Spinal cord (tissue), 10 donors: Measurements from ENCODE around the gene PRKN. TPM values are rescaled to one million over a fixed set of nuclear protein-coding genes. Genes with fewer than 3 reads are reported as not detected.
A peak's percentile ranks its signal among the peaks of the same experiment; 100 is the strongest.

ENCODE experiments used
- DNase-seq, 6 donors: peaks; one replicate each; pipeline versions ENCODE4 v3.0.0 to v3.0.0-alpha.2; 2013 to 2015; ENCODE audit warnings: low spot score in 6 of 6, low read depth in 4 of 6
- H3K27ac ChIP-seq: one replicate; pipeline ENCODE4 v1.5.1; 2013; ENCODE audit warnings: low read depth, low read length, control low read depth
- H3K27me3 ChIP-seq: one replicate; pipeline ENCODE4 v1.6.1; 2013; ENCODE audit warnings: low read length; ENCODE audit not compliant: control insufficient read depth, insufficient read depth
- H3K36me3 ChIP-seq: one replicate; pipeline ENCODE4 v1.6.1; 2013; ENCODE audit warnings: low read length; ENCODE audit not compliant: control insufficient read depth, insufficient read depth
- H3K4me1 ChIP-seq: one replicate; pipeline ENCODE4 v1.6.1; 2013; ENCODE audit warnings: low read length; ENCODE audit not compliant: control insufficient read depth, insufficient read depth
- H3K4me3 ChIP-seq: one replicate; pipeline ENCODE4 v1.5.1; 2013; ENCODE audit warnings: low read depth, low read length, control low read depth
- H3K9me3 ChIP-seq: one replicate; pipeline ENCODE4 v1.6.1; 2013; ENCODE audit warnings: low read length; ENCODE audit not compliant: control insufficient read depth, insufficient read depth
- WGBS: methylation state at CpG from one replicate; pipeline ENCODE4 v1.1.5; 2013; ENCODE audit warnings: missing lambda C conversion rate; ENCODE audit not compliant: insufficient coverage; 5-methylcytosine and 5-hydroxymethylcytosine counted together
- polyA plus RNA-seq, 2 donors: library from polyadenylated mRNA; unstranded; fragments of 120-200 nt; gene quantifications; one replicate each; pipeline ENCODE4 v1.2.1, GENCODE V29; 2013; ENCODE audit not compliant: insufficient read length in 2 of 2
- total RNA-seq, 2 donors: library from RNA; depleted of rRNA in 1 of 2; stranded (reverse); fragments of 120-200 nt in 1 of 2; fragments of >200 nt in 1 of 2; gene quantifications; one replicate each; pipeline versions ENCODE4 v1.2.3 to v1.2.4, GENCODE V29; 2013 to 2014
- donor health status: healthy.

The PRKN gene
- total and polyA plus RNA-seq, 4 donors: 7.4 to 9.5 (median 8.4) TPM

GRCh38 chr6:161624111-161624510, 1103.5 kb downstream of the PRKN start:
- Histone ChIP-seq H3K9me3 (no peaks in the 10 kb centered on the region), H3K4me3 (no peak overlapping the region), H3K4me1 (peaks cover 4% of the 10 kb centered on the region), H3K36me3 (no peaks in the 10 kb centered on the region), H3K27me3 (no peaks in the 10 kb centered on the region), H3K27ac (no peak overlapping the region)
- peak in 1 of 6 donors; percentile 76 for DNase-seq
- 17% methylated on average over 1 of the region's 4 CpGs for WGBS

- no peaks in the 10 kb centered on the region for H3K9me3 ChIP-seq
- H3K36me3 ChIP-seq: no peaks in the 10 kb centered on the region
- H3K27ac ChIP-seq: no peak overlapping the region
- H3K4me3 ChIP-seq: no peak overlapping the region
- H3K27me3 ChIP-seq: no peaks in the 10 kb centered on the region
- peaks cover 4% of the 10 kb centered on the region for H3K4me1 ChIP-seq
- WGBS: no CpG with 5 or more reads among the region's 3 CpGs
- DNase-seq: peak in 1 of 6 donors; percentile 60
Observed at GRCh38 chr6:161622779-161623178, 1104.8 kb downstream of the PRKN start.

GRCh38 chr6:161618831-161619454, 1108.6 kb downstream of the PRKN start:
- 12% methylated on average over 6 of the region's 8 CpGs for WGBS
- no peaks in the 10 kb centered on the region for H3K27me3 ChIP-seq
- H3K36me3 ChIP-seq: no peaks in the 10 kb centered on the region
- H3K4me3 ChIP-seq: peak overlapping the region; percentile 4
- no peaks in the 10 kb centered on the region for H3K9me3 ChIP-seq
- DNase-seq: peak; percentile 60 to 96 (median 72)
- H3K4me1 ChIP-seq: peaks cover 12% of the 10 kb centered on the region
- no peak overlapping the region for H3K27ac ChIP-seq

GRCh38 chr6:161613711-161614110, 1113.9 kb downstream of the PRKN start:
- 100% methylated on average over 1 of the region's 2 CpGs for WGBS

GRCh38 chr6:161608771-161609170, 1118.8 kb downstream of the PRKN start:
- Histone ChIP-seq H3K27me3 (no peaks in the 10 kb centered on the region), H3K27ac (no peak overlapping the region), H3K9me3 (peaks cover 3% of the 10 kb centered on the region), H3K4me3 (no peak overlapping the region), H3K4me1 (no peaks in the 10 kb centered on the region), H3K36me3 (no peaks in the 10 kb centered on the region)
- no peak for DNase-seq
- WGBS: 86% methylated on average over 1 of the region's 3 CpGs

More at GRCh38 chr6:161613711-161614110, 1113.9 kb downstream of the PRKN start:
- peaks cover 8% of the 10 kb centered on the region for H3K4me1 ChIP-seq
- H3K9me3 ChIP-seq: peaks cover 3% of the 10 kb centered on the region
- no peak overlapping the region for H3K27ac ChIP-seq
- H3K27me3 ChIP-seq: no peaks in the 10 kb centered on the region
- H3K4me3 ChIP-seq: no peak overlapping the region
- H3K36me3 ChIP-seq: no peaks in the 10 kb centered on the region
- DNase-seq: no peak

GRCh38 chr6:161607696-161608297, 1119.8 kb downstream of the PRKN start:
- Histone ChIP-seq H3K27me3 (no peaks in the 10 kb centered on the region), H3K27ac (no peak overlapping the region), H3K4me1 (no peaks in the 10 kb centered on the region), H3K4me3 (no peak overlapping the region), H3K36me3 (no peaks in the 10 kb centered on the region), H3K9me3 (peaks cover 2% of the 10 kb centered on the region)
- WGBS: 73% methylated on average over 4 of the region's 6 CpGs
- DNase-seq: no peak

GRCh38 chr6:161602359-161602758, 1125.2 kb downstream of the PRKN start:
- H3K27ac ChIP-seq: no peak overlapping the region
- H3K4me3 ChIP-seq: no peak overlapping the region
- no peaks in the 10 kb centered on the region for H3K4me1 ChIP-seq
- H3K36me3 ChIP-seq: no peaks in the 10 kb centered on the region
- H3K9me3 ChIP-seq: no peaks in the 10 kb centered on the region
- no peak for DNase-seq
- no peaks in the 10 kb centered on the region for H3K27me3 ChIP-seq
- WGBS: no CpG with 5 or more reads among the region's 1 CpG

GRCh38 chr6:161598896-161599295, 1128.7 kb downstream of the PRKN start:
- no peak overlapping the region for H3K4me3 ChIP-seq
- H3K27me3 ChIP-seq: no peaks in the 10 kb centered on the region
- H3K36me3 ChIP-seq: no peaks in the 10 kb centered on the region
- DNase-seq: no peak
- no peak overlapping the region for H3K27ac ChIP-seq
- 88% methylated on average over 2 of the region's 2 CpGs for WGBS
- H3K4me1 ChIP-seq: no peaks in the 10 kb centered on the region
- no peaks in the 10 kb centered on the region for H3K9me3 ChIP-seq

GRCh38 chr6:161596807-161597520, 1130.6 kb downstream of the PRKN start:
- no peak for DNase-seq
- Histone ChIP-seq H3K27ac (no peak overlapping the region), H3K9me3 (no peaks in the 10 kb centered on the region), H3K36me3 (no peaks in the 10 kb centered on the region), H3K27me3 (no peaks in the 10 kb centered on the region), H3K4me3 (no peak overlapping the region), H3K4me1 (no peaks in the 10 kb centered on the region)
- 100% methylated on average over 6 of the region's 7 CpGs for WGBS
